Hippocampal formation (tissue), 2 donors: ENCODE data around the gene TPRG1L.
A peak's percentile ranks its signal among the peaks of the same experiment; 100 is the strongest.

Source experiments
- DNase-seq, 2 donors: peaks; one replicate each; lab custom pipeline; 2025; lab: John Stamatoyannopoulos, UW

Gene TPRG1L

DNA sequence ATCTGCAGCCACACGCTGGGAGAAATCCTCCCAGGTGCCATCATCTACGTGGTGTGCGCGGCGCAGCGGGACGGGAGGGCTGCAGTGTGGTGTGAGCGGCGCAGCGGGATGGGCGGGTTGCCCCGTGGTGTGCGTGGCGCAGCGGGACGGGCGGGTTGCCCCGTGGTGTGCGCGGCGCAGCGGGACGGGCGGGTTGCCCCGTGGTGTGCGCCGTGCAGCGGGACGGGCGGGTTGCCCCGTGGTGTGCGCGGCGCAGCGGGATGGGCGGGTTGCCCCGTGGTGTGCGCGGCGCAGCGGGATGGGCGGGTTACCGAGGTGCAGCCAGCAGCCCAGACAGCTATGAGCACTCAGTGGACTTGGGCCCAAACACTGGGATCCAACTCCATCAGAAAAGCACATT, 20.4 kb downstream of the TPRG1L start:
- no peak for DNase-seq

DNA sequence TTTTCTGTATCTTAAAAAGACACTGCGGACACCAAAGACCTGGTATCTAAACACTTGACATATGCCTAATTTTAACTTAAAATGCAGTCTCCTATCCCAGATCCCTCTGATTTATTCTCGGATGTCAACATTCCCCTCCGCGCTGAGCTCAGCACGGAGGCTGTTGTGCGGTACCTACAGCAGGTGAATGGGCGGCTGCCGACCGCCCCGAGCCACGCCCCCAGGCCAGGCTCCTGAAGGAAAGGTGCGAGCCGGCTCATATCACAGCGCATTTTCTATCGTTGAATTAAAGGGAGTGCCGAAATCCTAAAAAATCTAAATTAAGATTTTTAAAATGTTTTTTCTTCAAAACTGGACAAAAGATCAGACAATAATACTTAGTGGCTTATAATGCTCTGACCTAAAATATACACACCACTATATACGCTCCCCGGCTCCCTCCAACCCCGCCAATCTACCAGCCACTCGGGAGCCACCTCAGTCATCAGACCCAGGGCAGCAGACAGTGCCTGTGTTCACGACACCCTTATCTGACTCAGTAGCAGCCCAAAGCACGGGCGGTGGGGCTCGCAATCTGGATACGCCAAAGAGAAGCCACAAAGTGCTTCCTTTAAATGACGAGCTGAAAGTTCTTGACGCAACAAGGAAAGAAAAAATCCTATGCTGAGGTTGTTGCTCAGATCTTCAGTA, 21.0 kb downstream of the TPRG1L start:
- DNase-seq = no peak

DNA sequence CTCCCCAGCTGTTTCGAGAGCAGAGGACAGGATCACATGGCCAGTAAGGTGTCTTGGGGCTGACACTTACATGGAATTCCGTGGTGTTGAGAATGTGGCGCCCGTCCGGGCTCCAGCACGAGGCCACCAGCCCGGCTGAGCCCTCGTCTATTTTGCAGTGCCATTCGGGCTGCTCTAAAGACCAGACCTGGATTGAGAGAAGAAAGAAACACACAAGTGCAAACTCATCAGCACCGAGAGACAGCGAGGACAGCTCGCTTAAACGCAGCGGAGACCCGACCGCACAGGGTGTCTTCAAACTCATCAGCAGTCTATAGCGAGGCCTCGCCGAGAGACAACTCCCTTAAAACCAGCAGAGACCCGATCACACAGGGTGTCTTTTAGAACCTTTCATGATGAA, 21.8 kb downstream of the TPRG1L start:
- DNase-seq = no peak

DNA sequence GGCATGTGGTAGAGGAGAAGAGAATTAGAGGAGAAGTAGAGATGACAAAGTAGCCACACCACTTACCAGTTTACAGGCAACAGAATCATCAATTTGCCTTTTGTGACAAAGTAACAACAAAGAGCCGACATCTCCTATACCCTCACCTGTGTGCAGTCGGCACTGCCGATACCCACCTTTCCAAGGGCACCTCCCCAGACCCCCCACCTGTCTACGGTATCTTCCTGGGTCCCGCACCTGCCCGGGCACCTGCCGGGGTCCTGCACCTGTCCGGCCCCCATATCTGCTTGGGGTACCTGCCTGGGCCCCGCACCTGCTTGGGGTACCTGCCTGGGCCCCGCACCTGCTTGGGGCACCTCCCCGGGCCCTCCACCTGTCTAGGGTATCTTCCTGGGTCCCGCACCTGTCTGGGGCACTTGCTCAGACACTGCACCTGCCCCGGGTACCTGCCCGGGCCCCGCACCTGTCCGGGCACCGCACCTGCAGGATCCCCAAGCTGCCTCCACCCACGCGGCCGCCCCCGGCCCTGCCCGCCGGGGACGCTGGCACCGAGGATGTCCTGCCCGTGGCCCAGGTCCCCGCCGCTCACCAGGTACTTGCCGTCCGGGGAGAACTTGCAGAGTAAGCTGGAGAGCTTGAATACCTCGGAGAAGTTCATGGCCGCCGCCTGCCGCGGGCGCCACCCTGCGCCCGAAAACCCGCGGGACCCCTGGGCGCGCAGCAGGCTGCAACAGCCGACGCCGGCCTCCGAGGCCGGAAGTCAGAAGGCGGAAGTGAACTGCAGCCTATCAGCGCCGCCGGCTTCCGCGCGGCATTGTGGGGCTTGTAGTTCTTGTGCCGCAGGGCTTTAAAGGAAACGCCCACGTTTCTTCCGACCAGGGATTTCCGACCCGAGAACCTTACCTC, 24.8 kb downstream of the TPRG1L start, which contains the start of gene WRAP73:
Gene WRAP73, minus strand, starts transcription at position 762 of the 906 bp plus-strand sequence. Its CDS starts 104 bp downstream, at position 658.
- DNase-seq = peak; percentile 48 to 62

DNA sequence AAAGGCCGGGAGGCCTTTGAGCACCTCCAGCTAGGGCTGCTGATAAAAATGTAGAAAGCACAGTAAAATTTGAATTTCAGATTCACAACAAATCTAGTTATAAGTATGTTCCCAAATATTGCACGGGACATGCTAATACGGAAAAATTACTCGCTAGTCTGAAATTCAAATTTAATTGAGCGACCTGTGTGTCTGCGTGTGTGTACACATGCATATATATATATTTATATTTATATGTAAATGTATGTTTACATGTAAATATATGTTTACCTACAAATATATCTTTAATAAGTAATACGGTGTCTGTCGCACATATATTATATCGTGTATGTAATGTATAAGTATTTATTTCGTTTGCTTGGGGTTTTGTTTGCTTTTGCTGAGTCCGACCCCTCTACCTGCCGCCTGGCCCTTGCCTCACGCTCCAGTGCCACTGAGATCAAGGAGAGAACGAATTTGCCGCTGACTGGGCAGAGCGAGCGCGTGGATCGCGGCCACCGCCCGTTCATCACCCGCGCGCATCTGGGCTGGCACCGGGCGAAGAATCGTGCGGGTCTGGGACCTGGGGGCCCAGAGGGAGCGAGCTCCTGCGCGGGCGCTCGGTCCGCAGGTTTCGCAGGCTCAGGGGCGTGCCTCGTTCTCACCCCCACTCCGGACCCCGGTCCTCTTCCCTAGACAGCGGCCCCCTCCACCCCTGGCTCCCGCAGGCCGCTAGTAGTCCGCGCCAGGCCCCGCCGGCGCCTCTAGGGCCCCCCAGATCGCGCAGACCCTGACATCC, 25.6 kb downstream of the TPRG1L start:
- DNase-seq = no peak

DNA sequence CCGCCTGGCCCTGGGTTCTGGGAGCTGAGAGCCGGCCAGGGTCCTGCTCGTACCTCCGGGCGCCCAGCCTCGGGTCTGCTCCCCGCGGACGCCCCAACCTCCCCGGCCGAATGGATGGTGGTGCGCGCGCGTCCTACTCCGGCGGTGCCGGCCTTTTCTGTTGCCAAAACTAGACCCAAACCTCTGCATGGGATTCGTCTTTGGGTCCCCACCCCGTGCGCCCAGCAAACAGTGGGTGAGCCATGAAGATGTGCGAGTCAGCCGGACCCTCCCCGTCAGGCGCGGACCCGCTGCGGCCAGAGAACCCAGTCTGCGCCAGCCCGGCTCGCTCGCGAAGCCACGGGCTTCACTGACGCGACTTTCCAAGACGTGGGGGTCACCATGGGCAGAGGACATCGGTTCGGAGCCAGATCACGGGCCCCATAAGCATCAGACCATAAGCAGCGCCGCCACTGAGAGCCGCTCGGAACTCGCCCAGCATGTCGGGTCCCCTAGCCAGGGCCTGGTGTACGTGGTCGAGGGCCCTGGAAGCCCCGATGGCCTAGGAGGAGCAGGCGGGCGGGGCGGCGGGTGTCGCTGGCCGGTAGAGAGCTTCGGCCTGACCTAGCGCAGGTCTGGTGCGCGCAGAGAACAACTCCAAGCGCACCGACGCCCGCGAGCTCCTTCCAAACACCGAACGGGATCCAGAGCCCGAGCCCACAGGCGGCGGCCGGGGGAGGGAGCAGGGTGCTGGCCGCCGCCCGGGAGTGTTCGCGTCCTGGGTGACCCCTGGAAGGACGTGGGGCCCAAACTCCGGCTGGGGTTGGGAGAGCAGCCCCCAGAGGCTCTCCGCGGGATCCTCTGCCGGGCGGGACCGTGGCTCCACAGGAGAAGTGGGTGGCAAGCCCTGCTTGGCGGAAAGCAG, 26.5 kb downstream of the TPRG1L start:
- DNase-seq = no peak

DNA sequence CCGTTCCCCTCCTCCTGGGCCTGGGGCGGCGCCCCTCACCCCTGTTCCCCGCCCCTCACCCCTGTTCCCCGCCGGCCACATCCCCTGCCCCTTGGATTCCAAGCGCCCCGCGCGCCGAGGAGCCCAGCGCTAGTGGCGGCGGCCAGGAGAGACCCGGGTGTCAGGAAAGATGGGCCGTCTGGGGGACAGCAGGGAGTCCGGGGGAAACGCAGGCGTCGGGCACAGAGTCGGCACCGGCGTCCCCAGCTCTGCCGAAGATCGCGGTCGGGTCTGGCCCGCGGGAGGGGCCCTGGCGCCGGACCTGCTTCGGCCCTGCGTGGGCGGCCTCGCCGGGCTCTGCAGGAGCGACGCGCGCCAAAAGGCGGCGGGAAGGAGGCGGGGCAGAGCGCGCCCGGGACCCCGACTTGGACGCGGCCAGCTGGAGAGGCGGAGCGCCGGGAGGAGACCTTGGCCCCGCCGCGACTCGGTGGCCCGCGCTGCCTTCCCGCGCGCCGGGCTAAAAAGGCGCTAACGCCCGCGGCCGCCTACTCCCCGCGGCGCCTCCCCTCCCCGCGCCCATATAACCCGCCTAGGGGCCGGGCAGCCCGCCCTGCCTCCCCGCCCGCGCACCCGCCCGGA, 27.2 kb downstream of the TPRG1L start, which contains the start of gene TP73:
Gene TP73, plus strand, starts transcription at position 587 of the 618 bp plus-strand sequence. CDS start 29,850 bp downstream, outside the sequence.
- no peak for DNase-seq

DNA sequence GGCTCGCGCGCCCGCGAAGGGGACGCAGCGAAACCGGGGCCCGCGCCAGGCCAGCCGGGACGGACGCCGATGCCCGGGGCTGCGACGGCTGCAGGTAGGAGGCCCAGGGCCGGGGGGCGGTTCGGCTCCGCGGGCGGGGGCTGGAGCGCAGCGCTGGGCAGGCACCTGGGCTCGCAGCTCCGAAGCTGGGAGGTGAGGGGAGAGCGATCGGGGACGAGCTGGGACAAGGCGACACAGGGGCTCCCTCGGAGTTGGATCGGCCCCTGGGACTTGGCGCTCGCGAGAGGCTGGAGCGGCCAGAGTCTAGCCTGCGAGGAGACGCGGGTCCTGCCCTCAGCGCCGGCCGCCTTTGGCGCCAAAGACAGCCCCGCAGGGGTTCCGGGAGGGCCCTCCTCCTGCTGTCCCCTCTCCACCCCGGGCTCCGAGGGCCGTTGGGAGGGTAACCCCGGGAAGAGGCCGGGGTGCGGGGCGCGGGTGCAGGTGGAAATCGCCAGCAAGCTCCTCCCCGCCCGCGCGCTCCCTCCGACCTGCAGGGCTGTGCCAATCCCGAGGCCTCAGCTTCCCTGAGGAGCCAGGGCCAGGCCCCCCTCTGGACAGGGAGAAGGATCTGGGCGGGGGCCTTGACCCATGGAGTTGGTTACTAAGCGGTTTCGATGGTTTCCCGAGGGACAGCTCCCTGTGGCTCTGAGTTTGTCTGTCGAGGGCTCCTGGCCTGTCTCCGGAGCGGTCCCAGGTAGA, 27.9 kb downstream of the TPRG1L start:
- DNase-seq = no peak

DNA sequence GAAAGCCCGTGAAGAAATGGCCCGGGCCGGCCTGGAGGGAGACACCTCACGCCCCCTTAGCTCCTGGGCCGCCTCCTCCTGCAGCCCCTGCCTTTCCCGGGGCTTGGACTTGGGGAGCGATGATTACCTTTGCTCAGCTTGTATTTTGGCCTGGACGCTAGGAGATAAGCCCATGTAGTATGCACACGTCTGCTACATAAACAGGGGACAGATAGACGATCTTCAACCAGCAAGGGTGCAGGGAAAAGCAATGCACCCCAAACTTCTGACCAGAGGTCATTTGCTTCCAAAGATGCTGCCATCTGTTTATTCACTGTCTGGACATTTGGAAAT, 28.4 kb downstream of the TPRG1L start:
- DNase-seq = no peak

DNA sequence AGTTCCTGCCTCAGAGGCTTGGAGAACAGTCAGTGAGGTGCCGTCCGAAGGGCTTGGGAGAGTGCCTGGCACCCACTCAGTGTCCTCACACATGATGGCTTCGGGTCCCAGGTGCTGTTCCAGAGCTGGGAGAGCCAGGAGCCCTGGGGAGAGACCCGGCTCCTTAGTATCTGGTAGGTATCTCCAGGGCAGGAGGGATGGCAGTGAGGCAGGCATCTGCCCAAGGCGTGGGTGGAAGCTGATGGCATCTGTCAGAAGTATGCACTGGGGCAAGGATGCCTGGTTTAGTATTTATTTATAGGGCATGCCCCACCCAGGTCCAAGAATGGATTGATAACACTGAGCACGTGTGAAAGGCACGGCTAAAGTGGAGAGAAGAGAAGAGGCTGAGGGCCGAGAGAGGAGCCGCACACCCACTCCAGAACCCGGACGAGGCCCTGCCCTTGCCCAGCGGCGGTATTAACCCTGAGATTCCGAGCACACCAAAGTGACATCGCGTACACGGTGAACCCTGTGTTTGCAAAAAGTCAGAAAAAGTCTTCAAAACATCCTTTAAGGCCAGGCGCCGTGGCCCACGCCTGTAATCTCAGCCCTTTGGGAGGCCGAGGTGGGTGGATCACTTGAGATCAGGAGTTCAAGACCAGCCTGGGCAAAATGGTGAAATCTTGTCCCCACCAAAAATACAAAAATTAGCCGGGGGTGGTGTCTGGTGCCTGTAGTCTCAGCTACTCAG, 29.9 kb downstream of the TPRG1L start:
- no peak for DNase-seq

DNA sequence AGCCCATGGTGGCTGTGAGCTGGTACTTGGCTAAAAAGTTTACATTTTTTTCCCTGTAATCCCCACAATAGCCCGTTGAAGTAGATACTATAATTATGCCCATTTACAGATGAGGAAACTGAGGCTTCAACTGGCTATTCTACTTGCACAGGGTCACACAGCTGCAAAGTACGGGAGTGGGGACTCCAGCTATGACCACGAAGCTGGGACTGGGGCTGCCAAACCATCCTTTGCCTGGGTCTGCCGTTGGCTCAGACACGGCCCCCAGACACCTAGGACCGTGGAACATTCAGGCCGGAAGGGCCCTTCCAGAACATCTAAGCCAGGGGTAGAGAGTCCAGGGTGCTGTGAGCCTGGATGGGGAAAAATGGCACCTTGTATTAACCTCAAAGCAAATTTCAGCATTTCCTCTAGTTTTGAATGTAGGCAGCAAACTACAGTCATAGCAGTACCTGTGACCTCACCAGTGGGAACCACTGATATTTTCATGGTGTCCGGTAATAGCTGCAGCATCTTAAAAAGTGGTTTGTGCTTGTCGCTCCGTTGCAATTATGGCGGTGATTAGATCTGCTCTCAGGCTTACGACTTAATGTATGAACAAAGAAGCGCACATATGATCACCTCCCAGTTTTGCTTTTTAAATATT, 31.8 kb downstream of the TPRG1L start:
- DNase-seq = no peak

DNA sequence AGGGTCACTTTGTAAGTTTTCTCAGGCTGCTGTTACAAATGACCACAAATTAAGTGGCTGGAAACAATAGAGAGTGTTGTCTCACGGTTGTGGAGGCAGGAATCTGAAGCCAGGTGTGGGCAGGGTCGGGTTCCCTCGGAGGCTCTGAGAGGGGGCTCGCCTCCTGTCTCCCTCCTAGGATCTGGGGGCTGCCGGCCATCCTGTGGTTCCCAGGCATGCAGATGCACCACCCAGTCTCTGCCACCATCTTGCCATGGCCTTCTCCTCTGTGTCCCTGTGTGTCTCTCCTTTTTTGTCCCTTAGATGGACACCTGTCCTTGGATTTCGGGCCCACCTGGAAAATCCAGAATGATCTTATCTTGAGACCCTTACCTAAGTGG, 32.3 kb downstream of the TPRG1L start:
- DNase-seq = no peak

DNA sequence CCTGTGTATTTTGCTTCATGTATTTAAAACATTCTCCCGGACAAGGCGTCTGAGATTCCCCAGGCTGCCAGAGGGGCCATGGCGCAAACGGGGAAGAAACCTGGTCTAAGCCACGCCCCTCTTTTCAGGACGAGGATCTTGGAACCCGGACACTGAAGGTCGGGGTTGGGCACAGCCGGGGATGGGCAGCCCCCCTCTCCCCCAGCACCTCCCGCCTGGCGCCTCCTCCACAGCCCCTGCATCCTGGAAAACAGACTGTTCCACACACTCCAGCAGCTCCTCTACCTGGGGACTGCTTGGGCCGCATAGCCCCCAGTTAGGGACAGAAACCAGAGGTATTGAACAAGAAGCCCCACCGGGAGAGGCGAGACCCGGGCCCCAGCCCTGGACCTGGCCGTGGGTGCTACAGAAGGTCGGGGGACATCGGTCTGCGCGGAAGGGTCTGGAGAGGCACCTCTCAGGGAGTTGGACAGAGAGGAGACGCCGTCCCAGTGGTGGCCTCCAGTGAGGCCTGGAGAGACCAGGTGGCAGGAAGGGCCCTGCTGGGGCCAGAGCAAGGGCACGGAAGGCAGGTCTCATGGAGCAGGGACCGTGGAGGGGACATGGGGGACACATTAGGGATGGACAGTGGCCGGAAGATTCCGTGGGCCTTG, 32.9 kb downstream of the TPRG1L start:
- DNase-seq = no peak

DNA sequence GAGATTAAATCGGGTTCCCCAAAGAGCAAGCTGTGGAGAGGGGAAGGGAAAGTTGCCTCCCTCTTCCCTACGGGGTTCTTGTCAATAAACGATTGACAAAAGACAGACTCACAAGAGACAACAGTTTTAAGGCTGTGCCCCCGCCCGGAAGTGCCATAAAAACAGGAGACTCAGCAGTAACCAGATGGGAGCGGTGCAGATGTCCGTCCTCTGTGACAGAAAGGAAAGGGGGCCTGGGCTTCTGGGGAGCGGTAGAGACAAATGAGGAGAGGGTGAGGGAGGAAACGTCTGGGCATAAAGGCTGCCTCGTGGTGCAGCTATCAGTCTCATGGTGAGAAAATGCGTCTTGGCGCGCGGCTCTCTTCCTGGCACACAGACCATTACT, 33.4 kb downstream of the TPRG1L start:
- no peak for DNase-seq

DNA sequence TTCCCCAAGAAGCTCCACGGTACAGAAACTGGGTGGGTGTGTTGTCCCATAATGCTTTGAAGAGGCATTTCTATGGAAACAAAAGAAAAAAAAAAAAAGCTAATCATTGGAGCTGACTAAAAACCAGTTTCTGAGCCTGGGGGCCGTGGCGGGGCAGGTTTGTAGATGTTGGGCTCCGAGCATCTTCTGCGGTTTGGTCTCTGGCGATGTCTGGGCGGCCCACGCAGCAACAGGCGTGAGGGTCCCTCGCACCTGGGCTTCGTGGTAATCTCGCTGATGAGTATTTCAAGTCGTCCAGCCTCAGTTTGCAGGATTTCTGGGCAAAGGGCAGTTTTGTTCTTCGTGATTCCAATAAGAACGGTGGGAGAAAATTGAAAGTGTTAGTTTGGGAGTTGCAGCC, 34.3 kb downstream of the TPRG1L start:
- no peak for DNase-seq

DNA sequence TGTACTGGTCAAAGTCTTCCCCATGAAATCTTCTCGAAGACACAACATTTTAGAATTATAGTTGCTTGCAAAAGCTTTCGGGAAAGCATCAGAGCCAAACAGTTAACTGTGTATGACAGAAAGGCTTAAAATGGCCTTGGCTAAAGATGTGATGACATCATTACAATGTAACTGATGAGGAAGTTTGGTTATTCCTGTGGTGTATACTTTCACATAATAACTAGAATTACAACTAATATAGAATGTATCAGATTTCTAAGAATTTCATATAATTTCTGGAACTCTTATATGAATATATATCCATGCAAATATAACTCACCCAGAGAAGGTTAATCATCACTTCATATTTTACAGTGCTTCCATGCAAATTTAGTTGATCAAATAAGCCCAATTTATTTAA, 35.9 kb downstream of the TPRG1L start:
- no peak for DNase-seq

DNA sequence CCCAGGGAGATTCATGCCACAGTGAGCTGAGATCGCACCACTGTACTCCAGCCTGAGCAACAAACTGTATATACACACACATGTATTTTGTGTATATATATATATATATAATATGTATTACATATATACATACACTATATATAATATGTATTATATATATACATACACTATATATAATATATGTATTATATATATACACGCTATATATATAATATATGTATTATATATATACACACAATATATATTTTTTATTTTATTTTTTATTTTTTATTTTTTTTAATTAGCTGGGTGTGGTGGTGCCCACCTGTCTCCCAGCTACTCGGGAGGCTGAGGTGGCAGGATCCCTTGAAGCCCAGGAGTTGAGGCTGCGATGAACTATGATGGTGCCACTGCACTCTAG, 36.8 kb downstream of the TPRG1L start:
- DNase-seq = no peak

DNA sequence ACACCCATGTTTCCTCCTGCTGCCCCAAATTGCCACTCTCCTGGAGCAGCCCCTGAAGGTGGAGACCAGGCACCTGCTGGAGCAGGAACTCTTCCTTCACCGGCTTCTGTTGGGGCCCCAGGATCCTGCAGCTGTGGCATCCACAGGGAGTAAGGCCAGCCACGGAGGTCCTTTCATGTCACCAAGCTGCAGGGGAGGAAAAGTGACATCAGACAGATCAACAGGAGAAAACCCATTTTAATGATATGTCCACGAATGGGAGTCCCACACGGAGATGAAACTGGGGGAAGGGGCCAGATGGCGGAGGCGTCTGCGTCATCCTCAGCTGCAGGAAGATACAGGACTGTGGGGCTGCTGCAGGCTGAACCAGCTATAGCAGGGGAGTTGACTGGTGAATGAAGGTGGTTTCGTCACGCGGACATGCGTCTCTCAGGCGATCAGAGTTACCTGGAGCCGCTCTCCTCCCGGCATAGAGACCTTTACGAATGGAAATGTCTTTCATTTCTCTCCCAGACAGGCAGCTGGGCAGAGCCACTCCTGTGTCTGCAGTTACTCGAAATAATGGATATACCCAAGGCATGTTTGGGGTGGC, 37.4 kb downstream of the TPRG1L start:
- DNase-seq = no peak
